ENCODE results near the gene RAB26. TPM values are rescaled to one million over a fixed set of nuclear protein-coding genes. Genes with fewer than 3 reads are reported as not detected.

The RAB26 gene
- total and polyA plus RNA-seq, 12 donors = 0.26 to 6.4 (median 1.6) TPM

GRCh38 chr16:2197765-2198164 lies 49.3 kb downstream of the RAB26 start:
- ATAC-seq (no peak), DNase-seq (no peak)
- Histone ChIP-seq H3K4me1 (peaks cover 4 to 15% (median 10%) of the 10 kb centered on the region in 9 donors), H3K36me3 (no peaks in the 10 kb centered on the region), H3K27ac (no peak overlapping the region), H3K9me3 (no peaks in the 10 kb centered on the region), H3K4me3 (no peak overlapping the region), H3K27me3 (peaks cover 14 to 59% (median 39%) of the 10 kb centered on the region in 7 donors)
- 80 to 87% methylated on average over 6 of the region's 6 CpGs for WGBS, 2 donors
- TF ChIP-seq, protein P1, sequence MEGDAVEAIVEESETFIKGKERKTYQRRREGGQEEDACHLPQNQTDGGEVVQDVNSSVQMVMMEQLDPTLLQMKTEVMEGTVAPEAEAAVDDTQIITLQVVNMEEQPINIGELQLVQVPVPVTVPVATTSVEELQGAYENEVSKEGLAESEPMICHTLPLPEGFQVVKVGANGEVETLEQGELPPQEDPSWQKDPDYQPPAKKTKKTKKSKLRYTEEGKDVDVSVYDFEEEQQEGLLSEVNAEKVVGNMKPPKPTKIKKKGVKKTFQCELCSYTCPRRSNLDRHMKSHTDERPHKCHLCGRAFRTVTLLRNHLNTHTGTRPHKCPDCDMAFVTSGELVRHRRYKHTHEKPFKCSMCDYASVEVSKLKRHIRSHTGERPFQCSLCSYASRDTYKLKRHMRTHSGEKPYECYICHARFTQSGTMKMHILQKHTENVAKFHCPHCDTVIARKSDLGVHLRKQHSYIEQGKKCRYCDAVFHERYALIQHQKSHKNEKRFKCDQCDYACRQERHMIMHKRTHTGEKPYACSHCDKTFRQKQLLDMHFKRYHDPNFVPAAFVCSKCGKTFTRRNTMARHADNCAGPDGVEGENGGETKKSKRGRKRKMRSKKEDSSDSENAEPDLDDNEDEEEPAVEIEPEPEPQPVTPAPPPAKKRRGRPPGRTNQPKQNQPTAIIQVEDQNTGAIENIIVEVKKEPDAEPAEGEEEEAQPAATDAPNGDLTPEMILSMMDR (IDR thresholded peaks at IDR 0.05) = no peak
- intact Hi-C loops (cut with DNase I) = loop anchor here in 1 of 10 donors (10.0 kb wide), 1 partner anchor 307 kb away; no protein-coding TSS in a partner anchor

GRCh38 chr16:2198283-2198682 lies 49.9 kb downstream of the RAB26 start:
- Histone ChIP-seq H3K27ac (no peak overlapping the region), H3K9me3 (no peaks in the 10 kb centered on the region), H3K4me3 (no peak overlapping the region), H3K4me1 (peaks cover 4 to 15% (median 10%) of the 10 kb centered on the region in 9 donors), H3K36me3 (no peaks in the 10 kb centered on the region), H3K27me3 (peaks cover 14 to 59% (median 39%) of the 10 kb centered on the region in 7 donors)
- intact Hi-C loops (cut with DNase I) = loop anchor here in 1 of 10 donors (10.0 kb wide), 1 partner anchor 307 kb away; no protein-coding TSS in a partner anchor
- ATAC-seq (no peak), DNase-seq (no peak)
- whole genome bisulfite sequencing, 2 donors = 62 to 68% methylated on average over 4 of the region's 4 CpGs
- TF ChIP-seq, protein P1 (IDR thresholded peaks at IDR 0.05) = no peak

DNA sequence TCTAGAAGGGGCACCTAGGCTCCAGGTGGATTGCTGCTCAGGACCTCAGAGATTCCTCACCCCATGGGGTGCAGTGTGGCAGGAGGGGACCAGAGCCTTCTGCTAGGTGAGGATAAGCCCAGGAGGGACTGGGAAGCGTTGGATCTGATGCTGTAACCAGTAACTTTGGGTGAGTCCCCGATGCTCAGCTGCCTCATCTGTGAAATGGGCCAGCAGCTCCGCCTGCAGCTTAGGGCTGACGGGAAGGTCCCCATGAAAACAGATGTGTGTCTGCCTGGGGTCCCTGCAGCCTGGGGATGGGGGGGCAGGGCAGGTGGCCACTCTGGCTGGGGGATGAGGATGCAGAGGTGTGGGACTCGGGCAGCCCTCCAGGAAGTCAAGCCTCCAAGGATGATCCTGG lies 50.7 kb downstream of the RAB26 start:
- DNase-seq (no peak), ATAC-seq (no peak)
- no peak overlapping the region for H3K27ac ChIP-seq
- peaks cover 4 to 15% (median 10%) of the 10 kb centered on the region in 9 donors for H3K4me1 ChIP-seq
- peaks cover 14 to 51% (median 34%) of the 10 kb centered on the region in 7 donors for H3K27me3 ChIP-seq
- H3K9me3 ChIP-seq = no peaks in the 10 kb centered on the region
- intact Hi-C loops (cut with DNase I) = loop anchor here in 1 of 10 donors (10.0 kb wide), 1 partner anchor 306 kb away; no protein-coding TSS in a partner anchor
- WGBS, 2 donors = 72 to 76% methylated on average over 5 of the region's 5 CpGs
- H3K36me3 ChIP-seq = no peaks in the 10 kb centered on the region
- H3K4me3 ChIP-seq = no peak overlapping the region
- TF ChIP-seq, protein P1 (IDR thresholded peaks at IDR 0.05) = no peak

GRCh38 chr16:2199621-2200139 lies 51.3 kb downstream of the RAB26 start:
- 67 to 72% methylated on average over 14 of the region's 14 CpGs for WGBS, 2 donors
- no peak overlapping the region for H3K4me3 ChIP-seq
- TF ChIP-seq, protein P1 (IDR thresholded peaks at IDR 0.05) = no peak

More at GRCh38 chr16:2199621-2200139, 51.3 kb downstream of the RAB26 start:
- peaks cover 4 to 18% (median 13%) of the 10 kb centered on the region in 9 donors for H3K4me1 ChIP-seq
- H3K36me3 ChIP-seq = no peaks in the 10 kb centered on the region
- peaks cover 14 to 45% (median 29%) of the 10 kb centered on the region in 7 donors for H3K27me3 ChIP-seq
- ATAC-seq (no peak), DNase-seq (no peak)
- intact Hi-C loops (cut with DNase I) = loop anchor here in 1 of 10 donors (10.0 kb wide), 1 partner anchor 305 kb away; no protein-coding TSS in a partner anchor
- H3K27ac ChIP-seq = no peak overlapping the region
- H3K9me3 ChIP-seq = no peaks in the 10 kb centered on the region

Measured in heart right ventricle (tissue), 16 donors.